ENCODE results near the gene LASP1NB.

Gene LASP1NB

DNA sequence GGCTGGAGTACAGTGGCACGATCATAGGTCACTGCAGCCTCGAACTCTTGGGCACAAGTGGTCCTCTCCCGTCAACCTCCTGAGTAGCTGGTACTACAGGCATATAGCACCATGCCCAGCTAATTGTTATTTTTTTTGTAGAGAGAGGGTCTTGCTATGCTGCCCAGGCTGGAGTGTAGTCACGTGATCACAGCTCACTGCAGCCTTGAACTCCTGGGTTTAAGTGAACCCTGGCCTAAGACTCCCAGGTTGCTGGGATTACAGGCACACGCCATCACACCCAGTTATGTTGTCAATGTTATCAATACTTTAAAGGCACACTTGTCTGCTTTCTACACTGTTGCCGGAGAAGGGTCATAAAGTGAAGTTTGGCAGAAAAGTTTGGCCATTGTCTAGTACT, 22.0 kb upstream of the LASP1NB start:
- DNase-seq (no peak), ATAC-seq (no peak)
- no peaks in the 10 kb centered on the region for H3K9me3 ChIP-seq
- intact Hi-C loops (cut with DNase I) = no loop called here
- H3K36me3 ChIP-seq = peaks cover 0 to 22% (median 10%) of the 10 kb centered on the region in 4 donors
- no peaks in the 10 kb centered on the region for H3K27me3 ChIP-seq
- H3K4me3 ChIP-seq = no peak overlapping the region
- TF ChIP-seq, protein P1, sequence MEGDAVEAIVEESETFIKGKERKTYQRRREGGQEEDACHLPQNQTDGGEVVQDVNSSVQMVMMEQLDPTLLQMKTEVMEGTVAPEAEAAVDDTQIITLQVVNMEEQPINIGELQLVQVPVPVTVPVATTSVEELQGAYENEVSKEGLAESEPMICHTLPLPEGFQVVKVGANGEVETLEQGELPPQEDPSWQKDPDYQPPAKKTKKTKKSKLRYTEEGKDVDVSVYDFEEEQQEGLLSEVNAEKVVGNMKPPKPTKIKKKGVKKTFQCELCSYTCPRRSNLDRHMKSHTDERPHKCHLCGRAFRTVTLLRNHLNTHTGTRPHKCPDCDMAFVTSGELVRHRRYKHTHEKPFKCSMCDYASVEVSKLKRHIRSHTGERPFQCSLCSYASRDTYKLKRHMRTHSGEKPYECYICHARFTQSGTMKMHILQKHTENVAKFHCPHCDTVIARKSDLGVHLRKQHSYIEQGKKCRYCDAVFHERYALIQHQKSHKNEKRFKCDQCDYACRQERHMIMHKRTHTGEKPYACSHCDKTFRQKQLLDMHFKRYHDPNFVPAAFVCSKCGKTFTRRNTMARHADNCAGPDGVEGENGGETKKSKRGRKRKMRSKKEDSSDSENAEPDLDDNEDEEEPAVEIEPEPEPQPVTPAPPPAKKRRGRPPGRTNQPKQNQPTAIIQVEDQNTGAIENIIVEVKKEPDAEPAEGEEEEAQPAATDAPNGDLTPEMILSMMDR (IDR thresholded peaks at IDR 0.05) = no peak
- no peak for TF ChIP-seq POLR2A (IDR thresholded peaks at IDR 0.05)
- peaks cover 0 to 32% (median 5%) of the 10 kb centered on the region in 4 donors for H3K4me1 ChIP-seq
- H3K27ac ChIP-seq = no peak overlapping the region
- 82% methylated on average over 4 of the region's 6 CpGs for WGBS (ENCODE audit: insufficient coverage, low coverage, low lambda C conversion rate, missing lambda C conversion rate)

GRCh38 chr17:38904892-38905291, 20.5 kb upstream of the LASP1NB start:
- no peak for ATAC-seq
- Histone ChIP-seq H3K4me1 (peaks cover 0 to 17% (median 2%) of the 10 kb centered on the region in 4 donors), H3K27ac (no peak overlapping the region), H3K27me3 (no peaks in the 10 kb centered on the region), H3K4me3 (no peak overlapping the region), H3K36me3 (peaks cover 0 to 22% (median 10%) of the 10 kb centered on the region in 4 donors), H3K9me3 (no peaks in the 10 kb centered on the region)
- TF ChIP-seq POLR2A (IDR thresholded peaks at IDR 0.05) = no peak
- TF ChIP-seq, protein P1 (IDR thresholded peaks at IDR 0.05) = no peak
- intact Hi-C loops (cut with DNase I) = no loop called here
- 100% methylated on average over 3 of the region's 3 CpGs for WGBS (ENCODE audit: insufficient coverage, low coverage, low lambda C conversion rate, missing lambda C conversion rate)
- no peak for DNase-seq

DNA sequence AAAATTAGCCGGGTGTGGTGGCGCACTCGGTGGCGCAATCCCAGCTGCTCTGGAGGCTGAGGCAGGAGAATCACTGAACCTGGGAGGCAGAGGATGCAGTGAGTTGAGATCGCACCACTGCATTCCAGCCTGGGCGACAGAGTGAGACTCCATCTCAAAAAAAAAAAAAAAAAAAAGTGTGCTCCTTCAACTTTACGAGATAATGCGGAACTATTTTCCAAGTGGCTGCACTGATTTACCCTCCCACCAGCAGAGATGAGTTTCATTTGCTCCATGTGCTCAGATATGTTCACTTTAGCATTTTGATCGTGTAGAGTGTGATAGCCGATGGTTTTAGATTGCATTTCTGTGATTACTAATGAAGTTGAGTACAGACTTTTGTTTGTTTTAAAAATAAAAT, 20.0 kb upstream of the LASP1NB start:
- ATAC-seq = no peak
- TF ChIP-seq POLR2A (IDR thresholded peaks at IDR 0.05) = no peak
- TF ChIP-seq, protein P1 (IDR thresholded peaks at IDR 0.05) = no peak
- DNase-seq = no peak
- Histone ChIP-seq H3K9me3 (no peaks in the 10 kb centered on the region), H3K4me3 (no peak overlapping the region), H3K27ac (no peak overlapping the region), H3K36me3 (peaks cover 0 to 22% (median 10%) of the 10 kb centered on the region in 4 donors), H3K4me1 (peaks cover 0 to 12% (median 2%) of the 10 kb centered on the region in 4 donors), H3K27me3 (no peaks in the 10 kb centered on the region)
- 100% methylated on average over 2 of the region's 10 CpGs for WGBS (ENCODE audit: insufficient coverage, low coverage, low lambda C conversion rate, missing lambda C conversion rate)
- intact Hi-C loops (cut with DNase I) = no loop called here

- Histone ChIP-seq H3K36me3 (peaks cover 0 to 27% (median 8%) of the 10 kb centered on the region in 4 donors), H3K27me3 (no peaks in the 10 kb centered on the region), H3K9me3 (no peaks in the 10 kb centered on the region), H3K4me1 (peaks cover 0 to 6% (median 2%) of the 10 kb centered on the region in 4 donors), H3K27ac (no peak overlapping the region), H3K4me3 (no peak overlapping the region)
- DNase-seq (peak in 1 of 3 donors; percentile 35), ATAC-seq (peak in 2 of 4 donors; percentile 11 to 15)
- 75% methylated on average over 5 of the region's 7 CpGs for WGBS (ENCODE audit: insufficient coverage, low coverage, low lambda C conversion rate, missing lambda C conversion rate)
- intact Hi-C loops (cut with DNase I) = no loop called here
- TF ChIP-seq POLR2A (IDR thresholded peaks at IDR 0.05) = no peak
- TF ChIP-seq, protein P1 (IDR thresholded peaks at IDR 0.05) = no peak
These were observed 18.8 kb upstream of the LASP1NB start for GRCh38 chr17:38906460-38907228.

Measured in right lobe of liver (tissue), 6 donors.